Measurements from ENCODE around the gene SPTSSB. TPM values are rescaled to one million over a fixed set of nuclear protein-coding genes. Genes with fewer than 3 reads are reported as not detected.

SPTSSB gene
- total and polyA plus RNA-seq, 9 of the 15 experiments (the other 6 are each of a cell fraction or from before 2014, with no cell fraction given) = 0.07 TPM; not detected in 8

GRCh38 chr3:161386991-161387770, 15.9 kb upstream of the SPTSSB start (continued):
- TF ChIP-seq, protein P1, sequence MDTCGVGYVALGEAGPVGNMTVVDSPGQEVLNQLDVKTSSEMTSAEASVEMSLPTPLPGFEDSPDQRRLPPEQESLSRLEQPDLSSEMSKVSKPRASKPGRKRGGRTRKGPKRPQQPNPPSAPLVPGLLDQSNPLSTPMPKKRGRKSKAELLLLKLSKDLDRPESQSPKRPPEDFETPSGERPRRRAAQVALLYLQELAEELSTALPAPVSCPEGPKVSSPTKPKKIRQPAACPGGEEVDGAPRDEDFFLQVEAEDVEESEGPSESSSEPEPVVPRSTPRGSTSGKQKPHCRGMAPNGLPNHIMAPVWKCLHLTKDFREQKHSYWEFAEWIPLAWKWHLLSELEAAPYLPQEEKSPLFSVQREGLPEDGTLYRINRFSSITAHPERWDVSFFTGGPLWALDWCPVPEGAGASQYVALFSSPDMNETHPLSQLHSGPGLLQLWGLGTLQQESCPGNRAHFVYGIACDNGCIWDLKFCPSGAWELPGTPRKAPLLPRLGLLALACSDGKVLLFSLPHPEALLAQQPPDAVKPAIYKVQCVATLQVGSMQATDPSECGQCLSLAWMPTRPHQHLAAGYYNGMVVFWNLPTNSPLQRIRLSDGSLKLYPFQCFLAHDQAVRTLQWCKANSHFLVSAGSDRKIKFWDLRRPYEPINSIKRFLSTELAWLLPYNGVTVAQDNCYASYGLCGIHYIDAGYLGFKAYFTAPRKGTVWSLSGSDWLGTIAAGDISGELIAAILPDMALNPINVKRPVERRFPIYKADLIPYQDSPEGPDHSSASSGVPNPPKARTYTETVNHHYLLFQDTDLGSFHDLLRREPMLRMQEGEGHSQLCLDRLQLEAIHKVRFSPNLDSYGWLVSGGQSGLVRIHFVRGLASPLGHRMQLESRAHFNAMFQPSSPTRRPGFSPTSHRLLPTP (IDR thresholded peaks at IDR 0.05; ENCODE audit: borderline replicate concordance, extremely low read depth, insufficient read length) = no peak
- no peak for TF ChIP-seq ZNF583 (CRISPR knock-in tag; IDR thresholded peaks at IDR 0.05)
- TF ChIP-seq SLC30A9 (CRISPR knock-in tag; IDR thresholded peaks at IDR 0.05) = no peak
- TF ChIP-seq POLR3A (IDR thresholded peaks at IDR 0.05; ENCODE audit: borderline replicate concordance, extremely low read depth, insufficient read depth, insufficient read length) = no peak
- TF ChIP-seq, protein P2, sequence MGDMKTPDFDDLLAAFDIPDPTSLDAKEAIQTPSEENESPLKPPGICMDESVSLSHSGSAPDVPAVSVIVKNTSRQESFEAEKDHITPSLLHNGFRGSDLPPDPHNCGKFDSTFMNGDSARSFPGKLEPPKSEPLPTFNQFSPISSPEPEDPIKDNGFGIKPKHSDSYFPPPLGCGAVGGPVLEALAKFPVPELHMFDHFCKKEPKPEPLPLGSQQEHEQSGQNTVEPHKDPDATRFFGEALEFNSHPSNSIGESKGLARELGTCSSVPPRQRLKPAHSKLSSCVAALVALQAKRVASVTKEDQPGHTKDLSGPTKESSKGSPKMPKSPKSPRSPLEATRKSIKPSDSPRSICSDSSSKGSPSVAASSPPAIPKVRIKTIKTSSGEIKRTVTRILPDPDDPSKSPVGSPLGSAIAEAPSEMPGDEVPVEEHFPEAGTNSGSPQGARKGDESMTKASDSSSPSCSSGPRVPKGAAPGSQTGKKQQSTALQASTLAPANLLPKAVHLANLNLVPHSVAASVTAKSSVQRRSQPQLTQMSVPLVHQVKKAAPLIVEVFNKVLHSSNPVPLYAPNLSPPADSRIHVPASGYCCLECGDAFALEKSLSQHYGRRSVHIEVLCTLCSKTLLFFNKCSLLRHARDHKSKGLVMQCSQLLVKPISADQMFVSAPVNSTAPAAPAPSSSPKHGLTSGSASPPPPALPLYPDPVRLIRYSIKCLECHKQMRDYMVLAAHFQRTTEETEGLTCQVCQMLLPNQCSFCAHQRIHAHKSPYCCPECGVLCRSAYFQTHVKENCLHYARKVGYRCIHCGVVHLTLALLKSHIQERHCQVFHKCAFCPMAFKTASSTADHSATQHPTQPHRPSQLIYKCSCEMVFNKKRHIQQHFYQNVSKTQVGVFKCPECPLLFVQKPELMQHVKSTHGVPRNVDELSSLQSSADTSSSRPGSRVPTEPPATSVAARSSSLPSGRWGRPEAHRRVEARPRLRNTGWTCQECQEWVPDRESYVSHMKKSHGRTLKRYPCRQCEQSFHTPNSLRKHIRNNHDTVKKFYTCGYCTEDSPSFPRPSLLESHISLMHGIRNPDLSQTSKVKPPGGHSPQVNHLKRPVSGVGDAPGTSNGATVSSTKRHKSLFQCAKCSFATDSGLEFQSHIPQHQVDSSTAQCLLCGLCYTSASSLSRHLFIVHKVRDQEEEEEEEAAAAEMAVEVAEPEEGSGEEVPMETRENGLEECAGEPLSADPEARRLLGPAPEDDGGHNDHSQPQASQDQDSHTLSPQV (IDR thresholded peaks at IDR 0.05) = no peak
- no peak for TF ChIP-seq RBFOX2 (IDR thresholded peaks at IDR 0.05; ENCODE audit: low read depth, low read length)
